ENCODE data around the gene LPA. TPM values are rescaled to one million over a fixed set of nuclear protein-coding genes. Genes with fewer than 3 reads are reported as not detected.

Gene LPA
- polyA plus RNA-seq, 3 donors from 2014 or later, result not detected

DNA sequence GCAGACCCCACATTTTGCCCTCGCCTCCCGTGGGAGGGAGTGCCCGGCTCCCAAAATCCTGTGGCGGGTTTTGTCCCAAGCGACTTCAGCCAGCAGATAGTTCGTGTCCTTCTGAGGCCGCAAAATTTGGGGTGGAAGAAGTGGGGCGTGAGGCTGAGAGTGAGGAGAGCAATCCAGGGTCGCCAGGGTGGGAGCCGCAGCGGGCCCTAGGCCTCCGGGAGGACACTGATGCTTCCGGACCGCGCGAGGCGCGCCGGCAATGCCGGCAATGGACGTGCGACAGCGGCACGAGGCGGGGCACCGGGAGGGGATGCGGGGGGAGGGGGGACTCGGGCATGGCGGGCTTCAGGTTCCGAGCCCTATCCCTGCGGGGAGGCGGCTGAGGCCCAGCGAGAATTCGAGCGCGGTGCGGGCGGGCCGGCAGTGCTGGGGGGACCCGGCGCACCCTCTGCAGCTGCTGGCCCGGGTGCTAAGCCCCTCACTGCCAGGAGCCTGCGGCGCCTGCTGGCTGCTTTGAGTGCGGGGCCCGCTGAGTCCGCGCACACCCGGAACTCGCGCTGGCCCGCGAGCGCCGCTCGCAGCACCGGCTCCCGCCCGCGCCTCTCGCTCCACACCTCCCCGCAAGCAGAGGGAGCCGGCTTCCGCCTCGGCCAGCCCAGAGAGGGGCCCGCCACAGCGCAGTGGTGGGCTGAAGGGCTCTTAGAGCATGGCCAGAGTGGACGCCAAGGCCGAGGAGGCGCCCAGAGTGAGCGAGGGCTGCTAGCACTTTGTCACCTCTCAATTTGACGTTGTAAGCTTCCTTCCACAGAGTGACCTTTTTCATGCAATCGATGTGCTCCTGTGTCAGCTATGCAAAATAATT lies 143.8 kb downstream of the LPA start:
- Mint-ChIP-seq H3K36me3 (peaks cover 0 to 9% (median 0%) of the 10 kb centered on the region in 3 donors), H3K9me3 (peaks cover 0 to 4% (median 0%) of the 10 kb centered on the region in 6 donors), H3K4me1 (peaks cover 53 to 54% of the 10 kb centered on the region in 2 donors), H3K4me3 (peak overlapping the region; percentile 93 to 98 (median 96)), H3K27me3 (ENCODE audit: low read depth in 3 of 3) (peaks cover 3 to 5% (median 4%) of the 10 kb centered on the region in 3 donors), H3K27ac (peak overlapping the region; percentile 95 to 98 (median 96))
- DNase-seq, result peak; percentile 82 to 83 (median 82)

DNA sequence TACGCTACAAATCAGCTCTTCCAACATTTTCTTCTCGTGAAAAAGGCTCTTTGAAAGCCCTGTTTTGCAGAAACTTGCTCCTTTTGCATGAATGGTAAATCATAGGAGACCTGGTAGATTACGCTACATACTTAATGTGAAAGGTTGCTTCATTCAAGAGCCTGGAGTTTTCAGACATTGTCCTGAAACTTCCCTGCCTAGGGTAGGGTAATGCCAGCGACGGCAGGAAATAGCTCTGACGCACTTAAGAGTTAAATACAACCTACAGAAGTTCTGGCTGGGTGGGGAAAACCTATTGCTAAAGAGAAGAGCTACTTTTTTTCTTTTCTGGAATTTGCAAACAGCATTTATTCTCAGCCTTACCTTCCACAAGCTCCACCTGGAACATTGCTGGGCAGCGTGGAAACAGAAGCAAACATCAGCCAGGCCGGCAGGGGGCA lies 144.5 kb downstream of the LPA start:
- H3K4me3 Mint-ChIP-seq, result peak overlapping the region; percentile 93 to 98 (median 96)
- H3K27me3 Mint-ChIP-seq (ENCODE audit: low read depth in 3 of 3), result peaks cover 3 to 6% (median 5%) of the 10 kb centered on the region in 3 donors
- peak overlapping the region; percentile 95 to 98 (median 96) for H3K27ac Mint-ChIP-seq
- no peak for DNase-seq
- H3K4me1 Mint-ChIP-seq, result peaks cover 60 to 61% of the 10 kb centered on the region in 2 donors
- peaks cover 0 to 16% (median 0%) of the 10 kb centered on the region in 3 donors for H3K36me3 Mint-ChIP-seq
- H3K9me3 Mint-ChIP-seq, result peaks cover 0 to 10% (median 2%) of the 10 kb centered on the region in 6 donors

GRCh38 chr6:160519133-160519532 lies 144.9 kb downstream of the LPA start:
- peaks cover 0 to 13% (median 2%) of the 10 kb centered on the region in 6 donors for H3K9me3 Mint-ChIP-seq
- H3K36me3 Mint-ChIP-seq, result peaks cover 0 to 18% (median 0%) of the 10 kb centered on the region in 3 donors
- peaks cover 62 to 65% of the 10 kb centered on the region in 2 donors for H3K4me1 Mint-ChIP-seq
- no peak for DNase-seq
- H3K27me3 Mint-ChIP-seq (ENCODE audit: low read depth in 3 of 3), result peaks cover 3 to 6% (median 5%) of the 10 kb centered on the region in 3 donors
- H3K27ac Mint-ChIP-seq, result peak overlapping the region; percentile 95 to 98 (median 96)
- peak overlapping the region; percentile 93 to 98 (median 96) for H3K4me3 Mint-ChIP-seq

- Mint-ChIP-seq H3K4me3 (no peak overlapping the region), H3K27ac (no peak overlapping the region), H3K9me3 (peaks cover 0 to 13% (median 2%) of the 10 kb centered on the region in 6 donors), H3K4me1 (peaks cover 70 to 85% of the 10 kb centered on the region in 2 donors), H3K27me3 (ENCODE audit: low read depth in 3 of 3) (peaks cover 0 to 2% (median 2%) of the 10 kb centered on the region in 3 donors), H3K36me3 (peaks cover 0 to 26% (median 6%) of the 10 kb centered on the region in 3 donors)
- DNase-seq, result no peak
Observed at GRCh38 chr6:160513836-160514235, 150.2 kb downstream of the LPA start.

GRCh38 chr6:160510976-160511617 lies 153.0 kb downstream of the LPA start:
- Mint-ChIP-seq H3K27ac (peak overlapping the region in 4 of 6 donors; percentile 32 to 67 (median 40)), H3K27me3 (ENCODE audit: low read depth in 3 of 3) (peaks cover 0 to 2% (median 2%) of the 10 kb centered on the region in 3 donors), H3K4me1 (peaks cover 52 to 71% of the 10 kb centered on the region in 2 donors)

DNA sequence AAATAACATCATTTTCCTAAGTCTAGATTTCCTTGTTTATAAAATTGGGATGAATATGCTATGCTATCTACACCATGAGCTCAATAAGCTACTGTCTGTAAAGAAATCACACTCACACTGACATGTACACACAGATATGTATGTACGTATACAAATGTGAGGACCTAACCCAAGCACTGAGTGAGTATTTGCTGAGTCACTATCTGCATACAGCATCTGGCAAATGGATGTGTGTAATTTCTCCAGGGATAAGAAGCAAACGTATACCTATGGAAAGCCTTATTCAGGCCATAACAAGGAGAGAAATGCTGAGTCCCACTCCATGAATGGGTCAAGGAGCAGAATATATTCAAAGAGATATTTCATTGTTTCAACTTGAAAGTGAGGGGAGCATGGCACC lies 153.9 kb downstream of the LPA start:
- H3K4me3 Mint-ChIP-seq, result no peak overlapping the region
- peak overlapping the region in 3 of 6 donors; percentile 13 to 75 (median 73) for H3K27ac Mint-ChIP-seq
- DNase-seq, result no peak
- H3K27me3 Mint-ChIP-seq (ENCODE audit: low read depth in 3 of 3), result peaks cover 0 to 2% (median 2%) of the 10 kb centered on the region in 3 donors
- H3K36me3 Mint-ChIP-seq, result peaks cover 8 to 31% (median 13%) of the 10 kb centered on the region in 3 donors
- peaks cover 0 to 9% (median 2%) of the 10 kb centered on the region in 6 donors for H3K9me3 Mint-ChIP-seq
- peaks cover 44 to 62% of the 10 kb centered on the region in 2 donors for H3K4me1 Mint-ChIP-seq

More at GRCh38 chr6:160510976-160511617, 153.0 kb downstream of the LPA start:
- peaks cover 0 to 13% (median 2%) of the 10 kb centered on the region in 6 donors for H3K9me3 Mint-ChIP-seq
- H3K4me3 Mint-ChIP-seq, result no peak overlapping the region
- peaks cover 3 to 31% (median 13%) of the 10 kb centered on the region in 3 donors for H3K36me3 Mint-ChIP-seq
- DNase-seq, result no peak

- Mint-ChIP-seq H3K27ac (peak overlapping the region; percentile 73 to 80 (median 78)), H3K27me3 (ENCODE audit: low read depth in 3 of 3) (peaks cover 0 to 2% (median 0%) of the 10 kb centered on the region in 3 donors), H3K9me3 (peaks cover 0 to 4% (median 0%) of the 10 kb centered on the region in 6 donors), H3K4me3 (peak overlapping the region in 3 of 5 donors; percentile 20 to 59 (median 47)), H3K36me3 (peaks cover 10 to 27% (median 13%) of the 10 kb centered on the region in 3 donors), H3K4me1 (peaks cover 38 to 56% of the 10 kb centered on the region in 2 donors)
- DNase-seq, result no peak
Observed at GRCh38 chr6:160509610-160510009, 154.5 kb downstream of the LPA start.

GRCh38 chr6:160508599-160508998 lies 155.5 kb downstream of the LPA start:
- H3K4me3 Mint-ChIP-seq, result no peak overlapping the region

GRCh38 chr6:160507420-160507819 lies 156.7 kb downstream of the LPA start:
- Mint-ChIP-seq H3K36me3 (peaks cover 13 to 24% (median 14%) of the 10 kb centered on the region in 3 donors), H3K4me1 (peaks cover 29 to 39% of the 10 kb centered on the region in 2 donors), H3K4me3 (no peak overlapping the region), H3K27me3 (ENCODE audit: low read depth in 3 of 3) (no peaks in the 10 kb centered on the region), H3K27ac (peak overlapping the region in 3 of 6 donors; percentile 5 to 57 (median 15)), H3K9me3 (peaks cover 0 to 10% (median 0%) of the 10 kb centered on the region in 6 donors)
- no peak for DNase-seq

More at GRCh38 chr6:160508599-160508998, 155.5 kb downstream of the LPA start:
- Mint-ChIP-seq H3K36me3 (peaks cover 10 to 32% (median 13%) of the 10 kb centered on the region in 3 donors), H3K4me1 (peaks cover 34 to 48% of the 10 kb centered on the region in 2 donors), H3K9me3 (peaks cover 0 to 9% (median 0%) of the 10 kb centered on the region in 6 donors), H3K27ac (peak overlapping the region in 2 of 6 donors; percentile 46 to 75), H3K27me3 (ENCODE audit: low read depth in 3 of 3) (peaks cover 0 to 2% (median 0%) of the 10 kb centered on the region in 3 donors)
- no peak for DNase-seq

GRCh38 chr6:160505970-160506369 lies 158.1 kb downstream of the LPA start:
- Mint-ChIP-seq H3K27ac (no peak overlapping the region), H3K4me1 (peaks cover 25 to 31% of the 10 kb centered on the region in 2 donors), H3K9me3 (peaks cover 0 to 10% (median 0%) of the 10 kb centered on the region in 6 donors), H3K4me3 (no peak overlapping the region), H3K27me3 (ENCODE audit: low read depth in 3 of 3) (no peaks in the 10 kb centered on the region), H3K36me3 (peaks cover 16 to 27% (median 25%) of the 10 kb centered on the region in 3 donors)
- no peak for DNase-seq

- Mint-ChIP-seq H3K4me1 (no peaks in the 10 kb centered on the region), H3K27ac (no peak overlapping the region), H3K9me3 (peaks cover 0 to 10% (median 0%) of the 10 kb centered on the region in 6 donors), H3K27me3 (ENCODE audit: low read depth in 3 of 3) (peaks cover 0 to 3% (median 0%) of the 10 kb centered on the region in 3 donors), H3K36me3 (peaks cover 51 to 72% (median 61%) of the 10 kb centered on the region in 3 donors), H3K4me3 (no peak overlapping the region)
- DNase-seq, result no peak
Observed at GRCh38 chr6:160500639-160501038, 163.4 kb downstream of the LPA start.

DNA sequence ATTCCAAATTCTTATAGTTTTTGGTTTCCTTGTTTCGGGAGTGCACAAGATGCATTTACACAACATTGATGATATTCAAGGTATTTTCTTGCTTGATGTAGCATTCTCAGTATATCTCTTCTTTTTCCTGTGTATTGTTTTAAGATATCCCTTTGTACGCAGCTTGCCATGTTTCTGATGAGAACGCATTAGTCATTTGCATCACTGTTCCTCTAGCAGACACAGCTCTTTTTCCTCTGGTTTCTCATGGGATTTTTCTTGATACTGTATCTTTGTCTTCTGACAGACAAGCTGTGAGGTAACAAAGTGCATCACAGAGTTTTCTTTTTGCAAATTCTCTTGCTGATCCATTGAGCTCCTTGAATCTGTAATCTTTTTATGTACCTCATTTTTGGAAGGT lies 169.5 kb downstream of the LPA start:
- Mint-ChIP-seq H3K4me1 (no peaks in the 10 kb centered on the region), H3K27ac (peak overlapping the region in 2 of 6 donors; percentile 2 to 12), H3K9me3 (no peaks in the 10 kb centered on the region), H3K36me3 (peaks cover 81 to 97% (median 89%) of the 10 kb centered on the region in 3 donors), H3K4me3 (no peak overlapping the region), H3K27me3 (ENCODE audit: low read depth in 3 of 3) (peaks cover 0 to 3% (median 0%) of the 10 kb centered on the region in 3 donors)
- DNase-seq, result no peak

DNA sequence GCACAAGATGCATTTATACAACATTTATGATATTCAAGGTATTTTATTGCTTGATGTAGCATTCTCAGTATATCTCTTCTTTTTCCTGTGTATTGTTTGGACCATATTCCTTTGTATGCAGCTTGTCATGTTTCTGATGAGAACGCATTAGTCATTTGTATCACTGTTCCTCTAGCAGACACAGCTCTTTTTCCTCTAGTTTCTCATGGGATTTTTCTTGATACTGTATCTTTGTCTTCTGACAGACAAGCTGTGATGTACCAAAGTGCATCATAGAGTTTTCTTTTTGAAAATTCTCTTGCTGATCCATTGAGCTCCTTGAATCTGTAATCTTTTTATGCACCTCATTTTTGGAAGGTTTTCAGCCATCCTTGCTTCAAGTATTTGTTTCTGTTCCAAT lies 175.0 kb downstream of the LPA start:
- no peaks in the 10 kb centered on the region for H3K27me3 Mint-ChIP-seq (ENCODE audit: low read depth in 3 of 3)

More for the DNA sequence above, 175.0 kb downstream of the LPA start:
- Mint-ChIP-seq H3K9me3 (no peaks in the 10 kb centered on the region), H3K36me3 (peaks cover 84 to 99% (median 86%) of the 10 kb centered on the region in 3 donors), H3K27ac (peak overlapping the region in 3 of 6 donors; percentile 4 to 24 (median 20)), H3K4me3 (no peak overlapping the region), H3K4me1 (no peaks in the 10 kb centered on the region)
- no peak for DNase-seq

All from immature natural killer cell (primary cell).